ACC112 (cell line): ENCODE measurements around the gene PUS3.

Source experiments
- H2AFZ ChIP-seq: fragments of 200-600 bp; sonication (generic); one replicate; pipeline ENCODE4 v1.6.0; 2017; ENCODE audit warnings: antibody characterized with exemption, low read length; ENCODE audit not compliant: unreplicated experiment
- H3K27ac ChIP-seq: fragments of 200-600 bp; sonication (generic); 2 replicates; pipeline ENCODE4 v1.5.1; 2014; ENCODE audit warnings: low read depth, mild to moderate bottlenecking, antibody characterized with exemption, low read length, moderate library complexity
- H3K27me3 ChIP-seq: fragments of 200-600 bp; sonication (generic); 2 replicates; pipeline ENCODE4 v1.6.1; 2014; ENCODE audit warnings: mild to moderate bottlenecking, antibody characterized with exemption, low read length, moderate library complexity, mixed read lengths; ENCODE audit not compliant: insufficient read depth
- H3K36me3 ChIP-seq: fragments of 200-600 bp; sonication (generic); 2 replicates; pipeline ENCODE4 v1.6.1; 2016; ENCODE audit warnings: mild to moderate bottlenecking, antibody characterized with exemption, low read length, moderate library complexity, mixed read lengths; ENCODE audit not compliant: insufficient read depth
- H3K4me1 ChIP-seq: fragments of 200-600 bp; sonication (generic); one replicate; pipeline ENCODE4 v1.6.1; 2016; ENCODE audit warnings: low read length, mixed read lengths; ENCODE audit not compliant: insufficient read depth, unreplicated experiment, control insufficient read depth
- H3K4me3 ChIP-seq: fragments of 200-600 bp; sonication (generic); 2 replicates; pipeline ENCODE4 v1.5.1; 2014; ENCODE audit warnings: mild to moderate bottlenecking, low read depth, low read length
- H3K79me2 ChIP-seq: fragments of 200-600 bp; sonication (generic); one replicate; pipeline ENCODE4 v1.6.0; 2016; ENCODE audit warnings: low read length; ENCODE audit not compliant: control insufficient read depth, unreplicated experiment, insufficient read depth

PUS3 gene

DNA sequence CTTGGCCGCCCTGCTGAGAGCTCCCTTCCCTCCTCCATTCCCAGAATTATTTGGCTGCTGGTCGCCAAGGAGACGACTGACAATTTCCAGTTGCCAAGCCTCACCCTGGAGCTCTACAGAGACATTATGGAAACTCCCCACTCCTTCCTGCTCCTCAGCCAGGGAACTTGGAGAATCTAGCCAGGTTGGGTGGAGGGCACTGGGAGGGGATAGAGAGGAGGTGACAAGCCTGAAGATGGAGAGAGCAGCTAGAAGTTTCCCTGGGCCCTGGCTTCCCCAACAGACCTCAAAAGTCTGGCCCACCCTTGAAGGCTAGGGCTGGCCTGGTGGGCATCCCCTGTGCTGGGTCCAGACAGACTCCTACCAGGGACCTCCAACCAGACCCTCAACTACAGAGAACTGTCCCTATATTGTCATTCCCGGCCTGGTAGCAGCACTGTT lies 36.1 kb upstream of the PUS3 start:
- H3K27me3 ChIP-seq, result no peaks in the 10 kb centered on the region
- no peak overlapping the region for H2AFZ ChIP-seq
- H3K79me2 ChIP-seq, result no peaks in the 10 kb centered on the region
- H3K4me1 ChIP-seq, result no peaks in the 10 kb centered on the region
- no peak overlapping the region for H3K4me3 ChIP-seq
- no peaks in the 10 kb centered on the region for H3K36me3 ChIP-seq
- H3K27ac ChIP-seq, result no peak overlapping the region

DNA sequence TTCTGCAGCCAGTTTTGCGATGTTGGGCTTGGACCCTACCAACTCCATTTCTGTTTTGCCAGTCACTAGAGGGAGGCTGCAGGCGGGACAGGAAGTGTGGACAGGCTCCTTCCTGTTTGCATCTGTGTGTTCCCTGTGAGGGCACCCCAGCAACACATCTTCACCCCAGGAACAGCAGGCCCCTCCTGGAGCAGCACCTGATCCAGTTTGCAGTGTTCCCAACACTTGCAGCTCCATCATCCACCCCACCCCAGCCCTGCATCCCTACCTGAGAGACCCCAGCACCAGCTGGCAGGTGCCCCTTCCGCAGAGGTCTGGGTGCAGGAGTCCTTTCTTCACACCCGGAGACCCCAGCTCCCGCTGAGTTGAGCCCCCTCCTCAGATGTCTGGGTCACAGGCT lies 35.4 kb upstream of the PUS3 start:
- H2AFZ ChIP-seq, result no peak overlapping the region
- H3K4me1 ChIP-seq, result no peaks in the 10 kb centered on the region
- no peaks in the 10 kb centered on the region for H3K79me2 ChIP-seq
- no peak overlapping the region for H3K4me3 ChIP-seq
- no peaks in the 10 kb centered on the region for H3K27me3 ChIP-seq
- no peak overlapping the region for H3K27ac ChIP-seq
- H3K36me3 ChIP-seq, result no peaks in the 10 kb centered on the region

DNA sequence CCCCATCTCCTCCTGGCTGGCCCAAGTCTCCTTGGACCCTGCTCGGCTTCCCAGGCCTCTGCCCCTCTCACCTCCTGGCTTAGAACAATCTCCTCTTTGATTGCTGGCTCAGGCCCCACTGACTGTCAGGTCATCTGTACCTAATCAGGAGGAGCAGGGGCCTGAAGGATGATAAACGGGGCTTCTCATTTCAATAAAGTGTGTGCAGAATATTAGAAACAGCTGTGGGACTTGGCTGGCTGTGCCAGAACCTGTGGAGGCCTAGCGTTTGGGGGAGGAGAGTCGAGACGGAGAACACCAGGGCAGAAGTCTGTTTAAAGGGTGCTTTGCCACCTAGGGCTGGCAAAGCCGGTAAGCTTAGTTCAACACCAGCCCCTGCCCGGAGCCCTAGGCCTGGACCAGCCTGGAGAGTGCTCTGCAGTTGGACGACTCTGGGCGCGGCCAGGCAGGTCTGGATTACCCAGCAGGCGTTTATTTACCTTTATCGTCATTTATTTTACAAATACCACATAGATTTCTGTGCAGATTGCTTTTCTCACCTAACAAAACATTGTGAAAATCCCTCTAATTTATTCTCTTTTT lies 32.7 kb upstream of the PUS3 start:
- H3K79me2 ChIP-seq, result no peaks in the 10 kb centered on the region
- no peaks in the 10 kb centered on the region for H3K36me3 ChIP-seq
- no peak overlapping the region for H3K4me3 ChIP-seq
- H3K4me1 ChIP-seq, result no peaks in the 10 kb centered on the region
- H3K27me3 ChIP-seq, result peaks cover 9% of the 10 kb centered on the region
- no peak overlapping the region for H2AFZ ChIP-seq
- no peak overlapping the region for H3K27ac ChIP-seq

DNA sequence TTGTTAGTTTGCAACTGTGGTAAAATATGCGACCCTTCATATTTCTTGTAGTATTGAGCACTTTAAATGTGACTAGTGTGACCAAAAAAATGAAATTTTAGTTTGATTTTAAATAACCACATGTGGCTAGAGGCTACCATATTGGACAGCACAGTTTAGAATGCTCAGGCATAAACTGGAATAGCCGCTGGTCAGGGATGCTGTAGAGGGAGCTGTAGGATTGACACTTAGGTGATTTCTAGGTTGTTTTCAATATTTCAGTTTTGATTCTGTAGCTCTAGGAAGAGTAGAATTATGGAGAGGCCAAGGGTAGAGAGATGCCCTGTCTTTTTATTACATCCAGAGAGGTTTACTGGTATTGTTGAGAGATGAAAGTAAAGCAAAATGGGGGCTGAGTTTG lies 32.0 kb upstream of the PUS3 start:
- H3K27ac ChIP-seq, result no peak overlapping the region
- peaks cover 9% of the 10 kb centered on the region for H3K27me3 ChIP-seq
- H3K79me2 ChIP-seq, result no peaks in the 10 kb centered on the region
- no peaks in the 10 kb centered on the region for H3K4me1 ChIP-seq
- H2AFZ ChIP-seq, result no peak overlapping the region
- H3K4me3 ChIP-seq, result no peak overlapping the region
- H3K36me3 ChIP-seq, result no peaks in the 10 kb centered on the region

DNA sequence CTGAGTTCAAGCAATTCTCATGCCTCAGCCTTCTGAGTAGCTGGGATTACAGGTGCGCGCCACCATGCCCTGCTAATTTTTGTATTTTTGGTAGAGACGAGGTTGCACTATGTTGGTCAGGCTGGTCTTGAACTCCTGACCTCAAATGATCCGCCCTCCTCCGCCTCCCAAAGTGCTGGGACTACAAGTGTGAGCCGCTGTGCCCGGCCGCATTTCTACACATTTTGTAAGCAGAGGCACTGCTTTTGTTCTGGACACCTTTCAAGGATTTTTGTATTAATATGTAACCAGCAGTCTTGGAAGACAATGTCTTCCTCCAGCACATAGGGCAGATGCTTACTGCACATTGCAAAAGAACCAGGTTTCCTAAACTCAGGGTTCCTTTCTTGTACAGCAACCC lies 31.5 kb upstream of the PUS3 start:
- no peak overlapping the region for H3K27ac ChIP-seq
- no peak overlapping the region for H2AFZ ChIP-seq
- no peak overlapping the region for H3K4me3 ChIP-seq
- H3K4me1 ChIP-seq, result no peaks in the 10 kb centered on the region
- no peaks in the 10 kb centered on the region for H3K36me3 ChIP-seq
- no peaks in the 10 kb centered on the region for H3K79me2 ChIP-seq
- H3K27me3 ChIP-seq, result peaks cover 14% of the 10 kb centered on the region

DNA sequence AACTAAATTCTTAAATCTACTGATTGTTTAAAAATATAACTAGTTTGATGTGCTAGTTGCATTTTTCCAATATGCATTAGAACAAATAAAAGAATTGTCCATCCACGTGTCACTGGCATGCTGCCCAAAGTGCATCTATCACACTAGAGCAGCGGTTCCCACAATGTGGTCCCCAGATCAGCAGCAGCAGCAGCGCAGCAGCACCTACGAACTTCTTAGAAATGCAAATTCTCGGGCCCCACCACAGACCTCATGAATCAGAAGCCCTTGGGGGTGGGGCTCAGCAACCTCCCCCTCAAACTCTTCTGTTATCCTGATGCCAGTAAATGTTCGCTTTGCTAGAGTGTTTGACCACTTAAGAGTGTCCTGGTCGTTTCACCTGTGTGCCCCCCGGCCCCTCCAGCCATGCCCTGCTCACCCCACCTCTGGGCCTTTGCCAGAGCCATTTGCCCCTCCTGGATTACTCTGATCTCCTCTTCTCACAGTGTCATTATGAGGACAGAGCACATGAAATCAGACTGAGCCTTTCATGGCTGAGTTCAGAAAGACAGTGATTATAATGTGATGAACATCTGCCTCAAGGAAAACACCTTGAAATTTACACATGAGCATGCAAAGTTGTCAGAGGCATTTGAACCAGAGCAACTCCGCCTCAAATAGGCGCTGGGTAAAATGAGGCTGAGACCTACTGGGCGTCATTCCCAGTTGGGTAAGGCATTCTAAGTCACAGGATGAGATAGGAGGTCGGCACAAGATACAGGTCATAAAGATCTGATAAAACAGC lies 30.2 kb upstream of the PUS3 start:
- no peak overlapping the region for H3K4me3 ChIP-seq
- H3K27ac ChIP-seq, result no peak overlapping the region
- no peaks in the 10 kb centered on the region for H3K4me1 ChIP-seq
- no peak overlapping the region for H2AFZ ChIP-seq
- no peaks in the 10 kb centered on the region for H3K79me2 ChIP-seq
- H3K36me3 ChIP-seq, result no peaks in the 10 kb centered on the region
- peaks cover 21% of the 10 kb centered on the region for H3K27me3 ChIP-seq

DNA sequence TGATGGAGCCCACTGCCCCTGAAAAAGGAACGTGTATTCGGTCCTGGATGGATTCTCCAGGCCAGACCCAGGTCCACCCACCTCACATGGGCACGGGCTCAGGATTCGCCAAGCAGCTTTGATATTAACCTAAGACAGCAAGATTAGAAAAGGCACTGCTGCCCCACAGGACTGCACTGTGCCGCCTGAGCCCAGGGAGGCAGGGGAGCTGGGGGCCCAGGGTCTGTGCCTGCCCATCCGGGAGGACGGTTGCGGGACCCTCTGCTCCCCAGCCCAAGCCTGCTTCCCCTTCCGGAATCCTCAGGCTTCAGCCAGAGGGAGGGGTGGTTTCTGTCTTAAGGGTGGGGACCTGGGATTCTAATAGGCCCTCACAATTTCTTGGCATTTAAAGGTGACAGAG lies 29.3 kb upstream of the PUS3 start:
- no peaks in the 10 kb centered on the region for H3K36me3 ChIP-seq
- H3K27me3 ChIP-seq, result peaks cover 27% of the 10 kb centered on the region
- H3K27ac ChIP-seq, result no peak overlapping the region
- no peak overlapping the region for H3K4me3 ChIP-seq
- no peaks in the 10 kb centered on the region for H3K79me2 ChIP-seq
- no peaks in the 10 kb centered on the region for H3K4me1 ChIP-seq
- no peak overlapping the region for H2AFZ ChIP-seq

DNA sequence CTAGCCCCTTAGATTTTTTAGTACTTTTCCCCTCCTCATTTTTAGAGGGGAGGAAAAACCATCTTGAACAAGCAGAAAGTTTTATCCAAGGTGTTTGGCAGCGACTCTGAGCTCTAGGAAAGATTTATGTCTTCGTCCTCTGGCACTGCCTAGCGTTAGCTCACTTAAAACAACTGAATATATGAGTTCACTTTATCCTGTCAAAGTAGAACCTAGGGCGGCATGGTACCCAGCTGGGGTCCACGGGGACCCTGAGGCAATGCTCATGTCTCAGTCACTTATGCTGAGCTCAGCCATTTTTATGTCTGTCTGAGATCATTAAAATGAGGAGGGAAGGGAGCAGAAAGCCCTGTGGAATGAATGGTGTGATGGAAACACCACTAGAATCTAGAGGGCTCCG lies 28.7 kb upstream of the PUS3 start:
- Histone ChIP-seq H3K36me3 (no peaks in the 10 kb centered on the region), H3K79me2 (no peaks in the 10 kb centered on the region), H3K27me3 (peaks cover 33% of the 10 kb centered on the region), H3K27ac (no peak overlapping the region), H3K4me3 (no peak overlapping the region), H2AFZ (no peak overlapping the region), H3K4me1 (no peaks in the 10 kb centered on the region)

DNA sequence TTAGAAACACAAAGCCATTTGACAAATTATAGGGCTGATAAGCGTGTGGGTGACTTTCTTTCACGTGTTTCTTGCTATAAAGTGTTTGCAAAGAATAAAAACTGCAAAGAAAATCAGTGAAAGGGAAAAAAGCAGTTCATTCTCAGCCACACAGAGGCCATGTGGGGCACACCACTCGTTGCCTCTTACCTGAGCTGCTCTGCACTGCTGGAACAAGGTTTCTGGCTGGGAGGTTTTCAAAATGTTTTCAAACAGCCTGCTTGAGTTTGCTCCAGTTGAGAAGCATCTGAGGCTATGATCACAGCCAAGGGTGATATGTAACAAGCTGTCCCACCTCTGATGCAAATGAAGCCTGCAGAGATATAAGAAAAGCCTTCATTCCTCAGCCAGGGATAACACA lies 28.1 kb upstream of the PUS3 start:
- peaks cover 33% of the 10 kb centered on the region for H3K27me3 ChIP-seq
- no peak overlapping the region for H2AFZ ChIP-seq
- no peaks in the 10 kb centered on the region for H3K79me2 ChIP-seq
- H3K4me3 ChIP-seq, result no peak overlapping the region
- no peaks in the 10 kb centered on the region for H3K36me3 ChIP-seq
- no peaks in the 10 kb centered on the region for H3K4me1 ChIP-seq
- H3K27ac ChIP-seq, result no peak overlapping the region

DNA sequence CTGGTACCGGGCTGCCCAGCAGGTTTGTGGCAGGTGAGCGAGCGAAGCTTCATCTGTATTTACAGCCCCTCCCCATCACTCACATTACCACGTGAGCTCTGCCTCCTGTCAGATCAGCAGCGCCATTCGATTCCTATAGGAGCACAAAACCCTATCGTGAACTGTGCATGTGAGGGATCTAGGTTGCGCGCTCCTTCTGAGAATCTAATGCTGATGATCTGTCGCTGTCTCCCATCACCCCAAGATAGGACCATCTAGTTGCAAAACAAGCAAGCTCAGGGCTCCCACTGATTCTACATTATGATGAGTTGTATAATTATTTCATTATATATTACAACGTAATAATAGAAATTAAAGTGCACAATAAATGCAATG lies 27.1 kb upstream of the PUS3 start:
- H3K27ac ChIP-seq, result no peak overlapping the region
- no peak overlapping the region for H3K4me3 ChIP-seq
- H3K4me1 ChIP-seq, result no peaks in the 10 kb centered on the region
- H3K27me3 ChIP-seq, result peaks cover 38% of the 10 kb centered on the region
- no peaks in the 10 kb centered on the region for H3K79me2 ChIP-seq
- H3K36me3 ChIP-seq, result no peaks in the 10 kb centered on the region
- no peak overlapping the region for H2AFZ ChIP-seq

DNA sequence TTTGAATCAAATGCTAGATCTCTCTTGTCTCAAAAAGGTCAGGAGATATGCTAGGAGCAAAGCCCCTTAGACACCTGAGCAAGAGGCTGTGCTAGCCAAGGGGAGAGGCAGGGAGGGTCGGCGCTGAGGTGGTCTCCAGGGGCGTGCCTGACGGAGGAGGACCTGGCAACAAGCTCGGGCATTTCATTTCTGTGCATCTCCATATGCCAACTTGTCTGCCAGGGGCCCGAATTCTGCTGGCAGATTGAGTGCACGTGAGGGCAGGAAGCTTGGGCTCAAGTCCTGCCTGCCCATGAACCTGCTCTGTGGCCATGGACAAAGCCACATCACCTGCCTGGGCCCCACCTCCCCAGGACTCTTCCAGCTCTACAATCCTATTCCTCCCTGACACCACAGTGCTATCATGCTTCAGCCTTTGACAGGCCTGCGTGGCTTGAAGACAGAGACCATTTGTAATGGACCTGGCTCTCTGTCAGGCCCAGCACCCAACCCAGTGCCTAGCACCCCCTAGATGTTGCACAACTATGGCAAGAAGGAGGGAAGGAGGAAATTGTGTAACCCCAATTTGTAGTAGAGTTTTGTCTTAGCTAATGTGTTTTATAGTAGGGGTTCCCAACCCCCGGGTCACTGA lies 26.6 kb upstream of the PUS3 start:
- Histone ChIP-seq H3K27me3 (peaks cover 38% of the 10 kb centered on the region), H3K79me2 (no peaks in the 10 kb centered on the region), H2AFZ (no peak overlapping the region), H3K27ac (no peak overlapping the region), H3K4me3 (no peak overlapping the region), H3K4me1 (no peaks in the 10 kb centered on the region), H3K36me3 (no peaks in the 10 kb centered on the region)
